HG02798 (cell line): ENCODE results near the gene MYOF.
"Not testable (repeated sequence)": the region's sequence is repeated elsewhere in the genome, so short reads cannot be mapped to it uniquely, and the experiment has no call there.

Source experiments
- ATAC-seq: cut with Tn5 transposase; IDR thresholded peaks from one replicate; pipeline ENCODE4 v1.9.1; 2021; ENCODE audit warnings: mild to moderate bottlenecking; ENCODE audit not compliant: unreplicated experiment, poor library complexity

The MYOF gene

DNA sequence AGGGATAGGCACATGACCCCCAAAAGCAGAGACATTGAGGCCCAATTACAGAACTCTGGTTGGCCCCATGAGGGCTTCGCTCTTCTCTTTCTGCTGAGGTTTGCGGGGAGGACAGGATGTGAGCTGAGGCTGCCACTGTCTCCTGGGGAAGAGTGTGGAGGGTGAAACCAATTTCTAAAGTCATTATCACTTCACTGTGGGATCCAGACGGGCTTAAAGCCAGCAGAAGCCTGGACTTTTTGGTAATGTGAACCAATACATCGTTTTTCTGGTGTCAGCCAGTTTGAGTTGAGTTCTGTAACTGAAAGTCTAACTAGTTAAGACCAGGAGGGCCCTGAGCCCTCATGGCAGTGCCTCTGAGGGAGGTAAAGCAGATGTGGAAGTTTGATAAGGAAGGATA is 163.0 kb downstream of the MYOF start:
- no peak for ATAC-seq

DNA sequence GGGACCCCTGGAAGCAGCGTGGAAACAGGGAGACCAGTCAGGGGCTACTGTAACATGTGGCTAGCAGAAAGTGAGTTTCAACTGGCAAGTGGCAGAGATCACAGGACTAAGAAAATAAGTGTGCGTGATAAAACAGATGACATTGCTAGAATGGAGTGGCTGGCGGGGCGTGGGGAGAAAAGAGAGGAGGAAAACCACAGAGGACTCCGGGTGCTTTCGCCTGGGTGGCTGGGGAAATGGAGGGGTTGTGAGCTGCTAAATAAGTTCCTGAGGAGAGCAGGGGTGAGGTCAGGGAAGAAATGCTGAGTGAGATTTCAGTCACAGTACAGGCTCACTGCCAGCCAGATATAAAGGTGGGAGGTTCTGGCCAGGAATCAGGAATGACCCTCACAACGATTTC is 166.9 kb downstream of the MYOF start:
- no peak for ATAC-seq

DNA sequence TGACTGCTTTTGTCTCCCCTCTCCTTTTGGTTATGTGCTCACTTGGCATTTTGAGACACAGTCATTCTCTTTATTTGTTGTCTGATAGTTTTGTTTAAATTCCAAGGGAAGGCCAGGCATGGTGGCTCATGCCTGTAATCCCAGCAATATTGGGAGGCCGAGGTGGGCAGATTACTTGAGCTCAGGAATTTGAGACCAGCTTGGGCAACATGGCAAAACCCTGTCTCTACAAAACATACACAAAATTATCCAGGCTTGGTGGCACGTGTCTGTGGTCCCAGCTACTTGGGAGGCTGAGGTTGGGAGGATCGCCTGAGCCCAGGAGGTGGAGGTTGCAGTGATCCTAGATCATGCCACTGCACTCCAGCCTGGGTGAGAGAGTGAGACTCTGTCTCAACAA is 167.5 kb downstream of the MYOF start:
- ATAC-seq: not testable (repeated sequence)

DNA sequence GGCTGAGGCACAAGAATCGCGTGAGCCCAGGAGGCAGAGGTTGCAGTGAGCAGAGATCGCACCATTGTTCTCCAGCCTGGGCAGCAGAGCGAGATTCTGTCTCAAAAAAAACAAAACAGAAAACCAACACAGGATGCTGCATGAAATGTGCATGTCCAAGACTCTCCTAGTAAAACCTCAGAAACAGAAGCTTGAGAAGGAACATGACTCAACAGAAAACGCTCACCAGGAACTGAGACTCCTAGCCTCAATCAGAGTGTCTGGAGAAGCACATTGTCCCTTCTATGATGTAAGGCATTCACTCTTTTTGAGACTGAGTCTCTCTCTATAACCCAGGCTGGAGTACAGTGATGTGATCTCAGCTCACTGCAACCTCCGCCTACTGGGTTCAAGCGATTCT is 168.3 kb downstream of the MYOF start:
- no peak for ATAC-seq

DNA sequence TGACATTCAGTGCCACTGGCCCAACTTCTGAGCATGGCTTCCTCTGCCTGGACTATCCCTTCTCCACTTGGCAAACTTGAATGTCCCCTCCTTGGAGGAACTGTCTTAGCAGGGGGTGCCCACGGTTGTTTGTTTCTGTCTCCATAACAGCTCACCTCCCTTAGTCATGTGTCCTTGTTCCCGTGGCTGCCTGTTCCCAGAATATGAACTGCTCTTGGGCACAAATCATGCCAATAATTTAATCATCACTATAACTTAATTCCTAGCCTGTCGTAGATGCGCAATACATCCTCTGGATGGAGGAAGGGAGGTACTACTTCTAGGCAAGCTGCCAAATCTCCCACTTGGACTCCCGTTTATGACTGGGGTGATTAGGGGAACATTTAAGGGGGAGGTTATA is 173.1 kb downstream of the MYOF start:
- no peak for ATAC-seq

DNA sequence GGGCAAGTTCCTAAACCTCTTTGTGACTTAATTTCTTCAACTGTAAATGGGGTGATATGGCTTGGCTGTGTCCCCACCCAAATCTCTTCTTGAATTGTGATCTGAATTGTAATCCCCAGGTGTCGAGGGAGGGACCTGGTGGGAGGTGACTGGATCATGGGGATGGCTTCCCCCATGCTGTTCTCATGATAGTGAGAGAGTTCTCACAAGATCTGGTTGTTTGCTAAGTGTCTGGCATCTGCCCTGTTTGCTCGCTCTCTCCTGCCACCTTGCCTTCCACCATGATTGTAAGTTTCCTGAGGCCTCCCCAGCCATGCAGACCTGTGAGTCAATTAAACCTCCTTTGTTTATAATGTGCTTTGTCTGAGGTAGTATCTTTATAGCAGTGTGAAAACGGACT is 177.0 kb downstream of the MYOF start:
- no peak for ATAC-seq

DNA sequence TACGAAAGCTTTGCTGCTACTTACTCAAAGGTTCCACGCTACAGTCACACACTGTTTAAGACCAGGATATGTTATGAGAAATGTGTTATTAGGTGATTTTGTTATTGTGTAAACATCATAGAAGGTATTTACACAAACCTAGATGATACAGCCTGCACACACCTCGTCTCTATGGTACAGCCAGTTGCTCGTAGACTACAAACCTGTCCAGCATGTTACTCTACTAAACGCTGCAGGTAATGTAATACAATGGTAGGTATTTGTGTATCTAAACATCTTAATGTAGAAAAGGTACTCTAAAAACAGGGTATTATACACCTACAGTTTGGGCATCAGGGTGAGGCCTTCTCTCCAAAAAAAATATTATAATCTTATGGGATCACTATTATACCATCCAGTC is 181.2 kb downstream of the MYOF start:
- ATAC-seq: no peak

DNA sequence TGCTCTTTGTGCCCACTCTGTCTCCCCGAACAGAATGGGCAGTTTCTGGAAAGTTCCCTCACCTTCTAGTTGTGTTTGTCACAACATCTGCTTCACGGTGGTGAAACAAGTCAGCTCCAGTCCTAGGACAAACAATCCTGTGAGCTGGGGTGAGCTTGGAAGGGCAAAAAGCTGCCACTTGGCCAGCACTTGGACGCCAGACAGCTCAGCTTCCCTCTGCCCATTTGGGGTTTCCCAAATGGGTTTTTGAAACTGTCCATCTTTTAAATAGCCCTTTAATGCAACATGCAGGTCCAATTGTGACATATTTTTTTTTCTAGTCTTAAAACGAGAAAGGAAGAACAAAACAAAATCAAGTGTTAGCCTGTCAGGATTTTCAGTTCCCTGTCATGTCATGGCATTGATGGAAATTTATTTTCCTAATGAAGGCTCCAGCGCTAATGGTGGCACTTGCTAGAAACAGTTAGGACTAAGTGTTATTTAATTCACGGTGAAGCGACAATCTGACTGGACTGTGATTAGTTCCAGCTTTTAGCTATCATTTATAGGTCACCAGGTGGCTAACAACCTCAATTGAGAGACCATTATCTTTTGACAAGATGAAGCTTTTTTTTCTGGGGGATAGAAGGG is 181.7 kb downstream of the MYOF start:
- no peak for ATAC-seq

DNA sequence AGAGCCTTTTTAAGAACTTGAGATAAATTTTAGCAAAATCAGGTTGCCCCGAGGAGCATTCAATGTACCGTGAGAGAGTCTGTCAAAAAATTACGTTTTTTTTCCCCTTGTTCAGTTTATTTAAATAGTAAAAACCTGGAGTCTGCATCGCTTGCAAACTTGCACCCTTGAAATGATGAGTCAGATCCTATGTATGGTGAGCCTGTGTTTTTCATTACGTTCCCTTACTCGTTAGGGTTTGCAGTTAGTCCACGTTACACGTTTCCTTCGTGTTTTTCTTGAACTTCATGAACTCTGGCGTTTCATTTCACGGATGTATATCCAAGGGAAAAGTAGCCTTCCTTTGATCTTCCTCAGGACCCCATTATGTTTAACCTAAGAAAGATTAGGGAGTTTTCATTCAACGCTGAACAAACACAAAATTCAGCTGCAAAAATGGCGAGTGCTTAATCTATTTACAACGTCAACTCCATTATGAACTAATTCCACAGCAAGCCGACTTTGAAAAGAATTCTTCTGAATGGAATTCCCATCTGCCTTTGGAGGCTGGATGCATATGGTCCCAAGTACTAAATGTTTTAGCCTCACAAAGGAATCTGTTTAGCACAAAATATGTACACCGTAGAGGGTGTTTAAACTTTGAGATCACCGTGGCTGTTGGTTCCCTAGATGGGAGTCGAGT is 182.4 kb downstream of the MYOF start:
- ATAC-seq: no peak

DNA sequence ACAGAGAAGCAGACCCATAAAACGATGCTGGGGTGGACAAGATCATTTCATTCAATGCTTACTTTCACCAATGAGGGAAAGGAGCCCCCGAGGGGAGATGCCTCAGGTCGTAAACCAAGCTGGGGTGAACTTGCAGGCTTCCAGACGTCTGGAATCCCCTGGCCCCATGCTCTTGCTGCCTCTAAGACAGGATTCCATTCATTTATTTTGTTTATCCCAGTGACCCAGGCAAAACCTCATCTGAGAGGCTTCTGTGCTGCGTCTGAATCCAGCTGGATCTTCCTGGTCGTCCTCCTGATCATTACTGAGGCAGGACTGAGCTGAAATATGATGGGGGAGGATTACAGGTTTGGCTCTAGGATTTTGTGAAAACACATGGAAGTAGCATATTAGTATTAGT is 182.9 kb downstream of the MYOF start:
- ATAC-seq: no peak

DNA sequence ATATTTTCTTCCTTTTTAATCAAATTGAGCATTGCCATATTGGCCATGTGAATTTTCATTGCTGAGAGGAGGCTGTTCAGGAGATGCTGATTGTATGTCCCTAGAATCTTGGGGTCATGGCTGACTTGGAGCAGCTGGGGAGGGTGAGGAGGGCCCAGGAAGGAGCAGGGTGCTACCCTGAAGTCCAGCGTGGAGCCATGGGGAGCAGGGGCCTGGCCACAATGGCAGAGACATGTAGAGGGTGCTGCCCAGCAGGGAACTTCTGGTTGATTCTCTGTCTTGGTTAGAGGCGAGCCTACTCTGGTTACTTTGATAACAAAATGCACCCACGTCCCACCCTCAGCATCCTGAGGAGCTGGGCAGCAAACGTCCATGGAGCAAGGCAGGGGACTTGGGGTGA is 186.0 kb downstream of the MYOF start:
- no peak for ATAC-seq

DNA sequence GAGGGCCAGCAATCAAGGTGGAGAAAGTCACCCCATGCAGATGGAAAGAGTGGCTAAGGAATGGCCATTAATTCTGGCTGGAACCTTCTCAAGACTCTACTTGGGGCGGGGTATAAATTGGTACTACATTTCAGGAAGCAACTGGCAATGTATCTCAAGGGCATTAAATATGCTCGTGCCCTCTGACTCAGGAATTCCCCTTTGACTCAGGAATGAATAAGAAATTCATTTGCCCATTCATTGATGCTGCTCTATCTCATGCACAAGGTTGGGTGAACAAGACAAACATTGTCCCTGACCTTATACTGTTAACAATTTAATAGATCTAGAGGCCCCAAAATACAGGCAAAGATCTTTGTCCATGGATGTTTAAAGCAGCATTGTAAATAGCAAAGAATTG is 188.1 kb downstream of the MYOF start:
- no peak for ATAC-seq

DNA sequence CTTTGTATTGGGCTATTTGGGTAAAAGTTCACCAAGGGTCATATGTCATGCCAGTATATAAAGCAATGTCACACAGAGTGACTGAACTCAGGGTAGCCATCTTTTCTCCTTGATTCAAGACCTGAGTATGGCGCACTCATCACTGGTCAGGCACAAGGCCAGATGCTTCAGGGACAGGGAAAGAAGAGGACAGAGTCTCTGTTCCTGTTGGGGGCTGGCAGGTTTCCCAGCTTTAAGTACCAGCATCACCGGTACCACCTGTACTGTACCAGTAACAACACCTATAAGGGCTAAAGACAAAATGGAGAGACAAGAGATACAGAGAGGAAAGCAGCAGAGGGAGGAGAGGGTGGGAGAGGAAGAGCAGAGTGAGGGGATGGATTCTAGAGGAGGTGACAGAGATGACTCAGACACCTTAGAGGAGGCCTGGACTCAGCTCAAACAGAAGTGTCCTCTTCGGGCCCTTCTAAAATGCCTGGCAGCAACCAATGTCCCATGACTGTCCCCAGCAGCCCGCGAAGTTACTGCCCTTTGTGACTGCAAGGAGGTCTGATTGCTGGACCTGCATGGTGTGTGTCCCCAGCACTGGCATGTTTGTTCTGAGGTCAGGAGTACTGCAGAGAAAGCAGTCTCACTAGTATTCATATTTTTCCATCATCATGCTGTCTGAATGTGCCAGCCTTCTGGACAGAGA is 191.3 kb downstream of the MYOF start:
- ATAC-seq: no peak

DNA sequence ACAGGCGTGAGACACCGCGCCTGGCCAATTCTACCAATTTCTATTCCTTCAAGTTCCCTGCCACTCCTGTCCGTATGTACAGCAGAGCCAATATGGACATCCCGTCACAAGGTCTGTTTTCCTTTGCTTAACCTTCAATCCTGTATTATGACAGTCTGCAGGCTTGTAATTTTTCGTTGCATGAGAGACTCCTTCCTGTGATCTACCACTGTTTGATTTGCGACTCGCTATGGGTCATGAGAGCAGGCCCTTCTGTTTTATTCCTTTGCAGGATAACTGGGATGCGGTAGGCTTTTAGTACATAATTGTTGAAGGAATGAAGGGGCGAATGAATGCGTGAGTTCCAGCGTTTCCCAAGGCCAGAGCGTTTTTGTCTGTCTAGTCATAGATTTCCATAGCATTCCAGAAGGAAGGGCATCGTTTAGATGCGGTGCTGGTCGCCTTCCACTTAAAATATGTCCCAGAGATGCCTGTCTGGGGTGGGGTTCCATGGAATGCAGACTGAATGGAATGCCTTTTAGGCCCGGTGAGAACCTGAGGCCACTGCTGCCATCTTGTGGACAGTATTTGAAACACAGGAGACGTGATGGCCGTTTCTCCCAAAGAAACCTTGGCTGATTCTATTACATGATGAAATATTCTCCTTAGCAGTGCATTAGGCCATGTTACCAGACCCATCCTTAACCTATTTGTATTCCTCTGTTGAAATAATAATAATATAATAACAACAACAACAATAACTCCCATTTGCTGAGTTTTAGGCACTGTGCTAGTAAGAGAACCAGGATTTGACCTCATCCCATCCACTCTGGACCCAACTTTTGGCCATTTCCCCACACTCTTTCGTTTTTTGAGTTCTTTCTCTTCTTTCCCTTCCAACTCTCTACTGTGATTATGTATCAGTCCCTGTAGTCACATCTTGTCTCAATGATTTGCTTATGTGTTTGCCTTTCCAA is 193.2 kb downstream of the MYOF start:
- peak; percentile 57 for ATAC-seq

DNA sequence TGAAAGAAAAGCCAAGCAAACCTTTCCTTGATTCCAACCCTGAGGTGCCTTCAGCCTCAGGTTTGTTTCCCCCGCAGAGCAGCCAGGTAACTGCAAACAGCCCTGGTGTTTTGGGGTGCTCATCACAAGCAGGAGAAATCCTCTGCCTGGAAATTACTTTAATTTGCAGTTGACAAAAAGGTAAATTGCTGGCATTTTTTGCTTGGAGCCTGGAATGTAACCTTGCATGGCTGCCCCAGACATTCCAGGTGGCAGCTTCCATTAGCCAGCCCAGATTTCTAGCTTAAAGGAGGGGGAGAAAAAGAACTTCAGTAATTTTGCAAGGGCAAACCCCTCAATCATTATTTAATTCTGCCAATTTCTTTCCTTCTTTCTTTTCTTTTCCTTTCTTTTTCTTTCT is 194.4 kb downstream of the MYOF start:
- no peak for ATAC-seq

DNA sequence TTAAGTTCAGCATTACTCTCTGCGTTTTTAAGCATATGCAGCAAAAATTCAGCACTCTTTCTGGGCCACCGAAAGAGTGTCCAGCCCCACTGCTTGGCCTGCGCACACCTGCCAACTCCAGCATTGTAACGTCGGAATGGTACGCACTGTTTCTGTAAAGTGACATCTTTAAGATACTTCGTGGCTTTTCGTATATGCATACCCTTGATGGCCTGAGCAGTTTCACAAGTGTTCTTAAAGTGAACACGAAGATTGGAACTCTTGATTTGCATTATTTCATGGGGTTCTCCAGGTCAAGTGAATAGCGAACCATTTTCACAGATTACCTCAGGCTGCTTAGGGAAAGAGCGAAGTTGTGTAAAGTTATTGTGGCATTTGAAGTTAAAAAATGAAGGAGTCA is 197.9 kb downstream of the MYOF start:
- not testable (repeated sequence) for ATAC-seq

DNA sequence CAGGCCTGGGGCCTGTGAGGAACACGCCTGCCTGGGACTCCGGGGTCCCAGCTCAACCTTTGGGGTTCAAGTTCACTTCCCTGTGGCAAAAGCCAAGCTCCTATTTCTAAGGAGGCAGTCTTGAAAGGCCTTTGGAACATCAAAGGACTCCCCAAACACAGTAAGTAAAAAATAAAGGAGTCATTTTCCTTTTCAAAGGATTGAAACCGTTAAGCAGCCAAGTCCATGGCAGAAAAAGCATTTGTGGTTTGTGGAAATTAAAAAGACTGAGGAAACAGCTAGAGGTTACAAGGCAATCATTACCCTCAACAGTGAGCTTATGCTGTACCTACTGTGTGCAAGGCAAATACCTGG is 200.8 kb downstream of the MYOF start:
- ATAC-seq: no peak

DNA sequence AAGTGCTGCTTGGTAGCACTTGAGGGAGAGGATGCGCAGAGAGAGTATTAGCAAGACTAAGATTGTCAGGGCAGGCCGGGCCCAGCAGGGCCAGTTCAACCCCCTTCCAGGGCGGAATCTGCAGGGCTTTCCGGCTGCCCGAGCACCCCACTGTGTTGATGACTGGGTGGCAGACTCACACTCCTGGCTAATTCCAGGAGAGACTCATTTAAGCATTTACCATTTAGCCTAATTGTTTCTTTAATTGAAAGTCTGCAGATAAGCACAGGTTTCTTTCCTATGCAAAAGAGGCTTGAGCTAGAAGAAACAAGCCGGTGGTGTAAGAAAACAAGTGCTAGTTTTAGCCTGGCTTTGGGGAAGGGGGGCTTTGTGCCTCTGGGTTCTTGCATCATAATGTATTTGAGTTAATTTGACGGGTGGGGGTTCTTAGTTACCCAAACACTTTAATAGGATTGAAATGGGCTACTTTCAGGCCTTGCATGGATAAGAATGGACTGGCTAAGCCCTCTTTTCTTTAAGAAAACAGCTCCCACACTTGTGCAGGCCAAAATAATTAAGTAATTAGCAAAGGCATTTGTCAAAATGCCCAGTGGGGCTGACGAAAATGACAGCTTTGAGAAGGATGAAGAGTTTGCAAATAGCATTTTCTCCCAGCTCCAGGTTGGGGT is 201.3 kb downstream of the MYOF start:
- ATAC-seq: no peak

DNA sequence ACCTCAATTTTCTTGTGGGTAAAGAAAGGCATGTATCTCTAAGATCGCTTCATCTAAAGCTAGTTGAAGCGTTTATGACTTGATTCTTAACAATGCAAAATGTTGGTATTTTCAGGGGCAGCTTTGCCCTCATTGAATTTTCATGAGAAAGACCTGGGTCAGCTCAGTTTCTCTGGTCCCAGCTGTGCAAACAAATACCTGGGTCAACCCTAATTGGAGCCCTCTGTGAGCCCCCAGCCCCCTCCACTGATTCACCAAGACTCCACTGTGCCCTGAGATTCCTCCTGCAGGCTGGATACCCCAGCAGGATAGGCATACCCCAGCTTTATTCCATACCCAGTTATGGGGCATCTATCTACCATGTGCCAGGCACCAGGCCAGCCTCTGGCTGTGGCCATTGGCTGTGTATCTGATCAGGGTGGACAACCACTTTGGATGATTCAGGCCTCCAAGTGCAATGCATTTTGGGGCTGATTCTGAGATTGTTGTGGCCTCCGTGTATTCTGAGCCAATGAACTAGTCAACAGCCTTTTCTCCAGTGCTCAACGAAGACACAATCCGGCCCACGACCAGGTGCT is 201.9 kb downstream of the MYOF start:
- ATAC-seq: no peak

DNA sequence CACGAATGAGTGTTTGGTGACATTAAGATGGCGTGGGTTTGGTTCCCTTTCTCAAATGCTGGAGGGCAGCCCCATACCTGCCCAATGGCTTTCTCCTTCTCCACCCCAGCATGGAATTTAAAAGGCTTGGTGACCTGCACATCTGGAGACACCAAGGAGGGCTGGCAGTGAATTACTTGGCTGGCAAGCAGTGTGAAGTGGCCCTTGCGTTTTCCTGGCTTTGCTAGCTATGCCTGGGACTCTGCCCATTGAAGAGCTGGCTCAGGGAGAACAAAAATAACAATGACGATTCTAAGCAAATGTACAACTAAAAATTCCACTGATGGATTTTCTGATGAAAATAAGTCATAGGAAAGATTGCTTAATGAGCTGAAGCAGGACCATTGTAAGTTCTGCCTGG is 204.8 kb downstream of the MYOF start:
- ATAC-seq: no peak
